ENCODE results near the gene STAP2. TPM values are rescaled to one million over a fixed set of nuclear protein-coding genes. Genes with fewer than 3 reads are reported as not detected.
"Not testable (repeated sequence)": the region's sequence is repeated elsewhere in the genome, so short reads cannot be mapped to it uniquely, and the experiment has no call there.

Gene STAP2
- total RNA-seq, 2 experiments from 2014 or later, result 1.7 to 1.8 TPM

DNA sequence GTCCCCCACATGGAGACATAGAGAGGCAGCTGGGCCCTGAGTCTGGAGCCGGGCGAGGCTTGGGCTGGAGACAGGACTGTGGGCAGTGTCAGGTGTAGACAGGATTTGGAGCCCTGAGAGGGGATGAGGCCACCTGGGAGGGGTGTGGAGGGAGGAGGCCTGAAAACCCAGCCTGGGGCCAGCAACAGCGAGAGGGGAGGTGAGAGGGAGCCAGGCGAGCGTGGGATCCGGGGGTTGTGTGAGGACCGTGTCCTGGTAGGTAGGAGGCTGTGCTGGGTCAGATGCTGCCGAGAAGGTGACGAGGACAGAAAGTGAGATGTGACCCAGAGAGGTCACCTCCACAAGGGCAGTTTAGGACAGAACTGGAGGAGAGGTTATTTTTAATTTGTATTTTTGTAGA, 12.1 kb upstream of the STAP2 start:
- ATAC-seq (ENCODE audit: poor library complexity) (no peak), DNase-seq (no peak)
- Mint-ChIP-seq H3K36me3 (ENCODE audit: low read depth) (peaks cover 9% of the 10 kb centered on the region), H3K9me3 (no peaks in the 10 kb centered on the region), H3K27me3 (no peaks in the 10 kb centered on the region), H3K4me1 (ENCODE audit: low read depth) (no peaks in the 10 kb centered on the region), H3K4me3 (no peak overlapping the region), H3K27ac (no peak overlapping the region)
- Histone ChIP-seq H3K4me3 (ENCODE audit: low read length) (no peak overlapping the region), H3K27me3 (ENCODE audit: control insufficient read depth in 1 of 2, insufficient read depth in 2 of 2, low read length in 2 of 2) (no peaks in the 10 kb centered on the region), H3K27ac (ENCODE audit: low read depth in 1 of 2, low read length in 2 of 2) (no peak overlapping the region), H3K36me3 (ENCODE audit: insufficient read depth, low read length) (peaks cover 8% of the 10 kb centered on the region), H3K4me1 (ENCODE audit: insufficient read depth, low read length) (no peaks in the 10 kb centered on the region), H3K9me3 (ENCODE audit: control insufficient read depth in 1 of 2, insufficient read depth in 1 of 2, low read length in 2 of 2) (no peaks in the 10 kb centered on the region)
- CTCF ChIA-PET, result no interaction called here
- TF ChIP-seq, protein P1, sequence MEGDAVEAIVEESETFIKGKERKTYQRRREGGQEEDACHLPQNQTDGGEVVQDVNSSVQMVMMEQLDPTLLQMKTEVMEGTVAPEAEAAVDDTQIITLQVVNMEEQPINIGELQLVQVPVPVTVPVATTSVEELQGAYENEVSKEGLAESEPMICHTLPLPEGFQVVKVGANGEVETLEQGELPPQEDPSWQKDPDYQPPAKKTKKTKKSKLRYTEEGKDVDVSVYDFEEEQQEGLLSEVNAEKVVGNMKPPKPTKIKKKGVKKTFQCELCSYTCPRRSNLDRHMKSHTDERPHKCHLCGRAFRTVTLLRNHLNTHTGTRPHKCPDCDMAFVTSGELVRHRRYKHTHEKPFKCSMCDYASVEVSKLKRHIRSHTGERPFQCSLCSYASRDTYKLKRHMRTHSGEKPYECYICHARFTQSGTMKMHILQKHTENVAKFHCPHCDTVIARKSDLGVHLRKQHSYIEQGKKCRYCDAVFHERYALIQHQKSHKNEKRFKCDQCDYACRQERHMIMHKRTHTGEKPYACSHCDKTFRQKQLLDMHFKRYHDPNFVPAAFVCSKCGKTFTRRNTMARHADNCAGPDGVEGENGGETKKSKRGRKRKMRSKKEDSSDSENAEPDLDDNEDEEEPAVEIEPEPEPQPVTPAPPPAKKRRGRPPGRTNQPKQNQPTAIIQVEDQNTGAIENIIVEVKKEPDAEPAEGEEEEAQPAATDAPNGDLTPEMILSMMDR (IDR thresholded peaks at IDR 0.05), result no peak
- POLR2A ChIA-PET, result no interaction called here
- intact Hi-C loops (cut with DNase I, micrococcal nuclease), result no loop called here

DNA sequence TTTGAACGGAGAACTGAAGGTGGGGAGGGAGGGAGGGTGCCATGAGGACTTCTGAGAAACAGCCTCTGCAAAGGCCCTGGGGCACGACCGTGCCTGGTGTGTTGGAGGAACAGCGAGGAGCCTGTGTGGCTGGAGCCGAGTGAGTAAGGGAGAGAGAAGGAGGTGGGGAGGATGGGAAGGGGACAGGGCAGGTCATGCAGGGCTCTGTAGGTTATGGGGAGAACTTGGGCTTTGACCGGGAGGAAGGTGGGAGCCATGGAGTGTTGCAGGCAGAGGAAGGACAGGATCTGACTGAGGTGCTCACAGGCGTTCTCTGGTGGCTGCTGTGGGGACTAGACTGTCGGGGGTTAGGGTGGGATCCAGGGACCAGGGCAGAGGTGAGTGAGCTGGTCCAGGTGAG, 11.5 kb upstream of the STAP2 start:
- no peaks in the 10 kb centered on the region for H3K9me3 ChIP-seq (ENCODE audit: control insufficient read depth in 1 of 2, insufficient read depth in 1 of 2, low read length in 2 of 2)
- peaks cover 10% of the 10 kb centered on the region for H3K36me3 ChIP-seq (ENCODE audit: insufficient read depth, low read length)
- TF ChIP-seq, protein P1 (IDR thresholded peaks at IDR 0.05), result no peak
- intact Hi-C loops (cut with DNase I, micrococcal nuclease), result no loop called here
- ATAC-seq (ENCODE audit: poor library complexity) (no peak), DNase-seq (no peak)
- peaks cover 5% of the 10 kb centered on the region for H3K4me1 Mint-ChIP-seq (ENCODE audit: low read depth)
- H3K27ac ChIP-seq (ENCODE audit: low read depth in 1 of 2, low read length in 2 of 2), result no peak overlapping the region
- H3K4me1 ChIP-seq (ENCODE audit: insufficient read depth, low read length), result no peaks in the 10 kb centered on the region
- H3K4me3 Mint-ChIP-seq, result no peak overlapping the region
- no peaks in the 10 kb centered on the region for H3K9me3 Mint-ChIP-seq
- H3K27ac Mint-ChIP-seq, result no peak overlapping the region
- peaks cover 14% of the 10 kb centered on the region for H3K36me3 Mint-ChIP-seq (ENCODE audit: low read depth)
- no peak overlapping the region for H3K4me3 ChIP-seq (ENCODE audit: low read length)
- no peaks in the 10 kb centered on the region for H3K27me3 Mint-ChIP-seq
- no peaks in the 10 kb centered on the region for H3K27me3 ChIP-seq (ENCODE audit: control insufficient read depth in 1 of 2, insufficient read depth in 2 of 2, low read length in 2 of 2)
- CTCF ChIA-PET, result no interaction called here
- POLR2A ChIA-PET, result no interaction called here

DNA sequence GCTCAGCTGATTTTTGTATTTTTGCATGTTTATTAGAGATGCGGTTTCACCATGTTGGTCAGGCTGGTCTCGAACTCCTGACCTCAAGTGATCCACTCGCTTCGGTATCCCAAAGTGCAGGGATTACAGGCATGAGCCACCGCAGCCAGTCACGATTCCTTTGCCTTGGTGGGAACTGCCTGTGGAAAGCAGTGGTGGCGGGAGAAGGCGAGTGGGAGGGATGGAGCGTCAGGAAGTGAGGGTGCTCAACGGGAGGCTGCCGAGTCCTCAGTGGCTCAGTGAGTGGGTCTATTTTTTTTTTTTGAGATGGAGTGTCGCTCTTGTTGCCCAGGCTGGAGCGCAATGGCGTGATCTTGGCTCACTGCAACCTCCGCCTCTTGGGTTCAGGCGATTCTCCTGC, 10.6 kb upstream of the STAP2 start:
- H3K4me3 Mint-ChIP-seq; H3K9me3 ChIP-seq (ENCODE audit: control insufficient read depth in 1 of 2, insufficient read depth in 1 of 2, low read length in 2 of 2); H3K9me3 Mint-ChIP-seq; CTCF ChIA-PET; H3K27ac ChIP-seq (ENCODE audit: low read depth in 1 of 2, low read length in 2 of 2); POLR2A ChIA-PET; H3K27me3 ChIP-seq (ENCODE audit: control insufficient read depth in 1 of 2, insufficient read depth in 2 of 2, low read length in 2 of 2); H3K27ac Mint-ChIP-seq; DNase-seq; ATAC-seq (ENCODE audit: poor library complexity); H3K4me3 ChIP-seq (ENCODE audit: low read length); H3K27me3 Mint-ChIP-seq; H3K4me1 Mint-ChIP-seq (ENCODE audit: low read depth); H3K4me1 ChIP-seq (ENCODE audit: insufficient read depth, low read length); intact Hi-C loops (cut with DNase I, micrococcal nuclease): not testable (repeated sequence)
- H3K36me3 ChIP-seq (ENCODE audit: insufficient read depth, low read length), result peaks cover 10% of the 10 kb centered on the region
- peaks cover 14% of the 10 kb centered on the region for H3K36me3 Mint-ChIP-seq (ENCODE audit: low read depth)

DNA sequence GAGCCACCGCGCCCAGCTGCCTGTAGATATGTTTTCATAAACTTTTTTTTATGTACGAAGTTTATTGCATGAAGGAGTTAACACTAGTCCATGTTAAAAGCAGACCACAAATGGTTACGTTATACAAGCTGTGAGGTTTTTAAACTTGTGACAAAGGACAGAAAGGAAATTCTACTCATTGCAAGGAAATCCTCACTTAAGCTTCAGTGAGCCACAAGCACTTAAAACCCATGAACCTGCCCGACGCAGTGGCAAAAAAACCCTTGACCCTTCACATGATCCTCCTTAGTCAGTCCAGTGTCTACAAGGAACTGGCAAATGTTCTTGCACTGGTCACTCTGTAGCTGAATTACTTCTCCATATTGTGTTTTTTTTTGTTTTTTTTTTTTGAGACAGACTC, 8.9 kb upstream of the STAP2 start:
- Mint-ChIP-seq H3K9me3 (no peaks in the 10 kb centered on the region), H3K27ac (no peak overlapping the region), H3K4me1 (ENCODE audit: low read depth) (peaks cover 13% of the 10 kb centered on the region), H3K36me3 (ENCODE audit: low read depth) (peaks cover 18% of the 10 kb centered on the region), H3K27me3 (no peaks in the 10 kb centered on the region), H3K4me3 (no peak overlapping the region)
- Histone ChIP-seq H3K4me3 (ENCODE audit: low read length) (no peak overlapping the region), H3K36me3 (ENCODE audit: insufficient read depth, low read length) (peaks cover 10% of the 10 kb centered on the region), H3K27ac (ENCODE audit: low read depth in 1 of 2, low read length in 2 of 2) (no peak overlapping the region), H3K9me3 (ENCODE audit: control insufficient read depth in 1 of 2, insufficient read depth in 1 of 2, low read length in 2 of 2) (no peaks in the 10 kb centered on the region), H3K27me3 (ENCODE audit: control insufficient read depth in 1 of 2, insufficient read depth in 2 of 2, low read length in 2 of 2) (no peaks in the 10 kb centered on the region), H3K4me1 (ENCODE audit: insufficient read depth, low read length) (peaks cover 16% of the 10 kb centered on the region)
- no peak for ATAC-seq (ENCODE audit: poor library complexity)
- POLR2A ChIA-PET, result no interaction called here
- CTCF ChIA-PET, result interaction anchor here (0.8 to 1.6 kb wide), 2 partner anchors 53 to 54 kb away, joined by 3 to 7 read pairs; partner anchors contain the start of genes CHAF1A and SH3GL1
- intact Hi-C loops (cut with DNase I, micrococcal nuclease), result no loop called here
- TF ChIP-seq, protein P1 (IDR thresholded peaks at IDR 0.05), result no peak
- no peak for DNase-seq
